ENCODE data around the gene CSAG2.
"Not testable (repeated sequence)": the region's sequence is repeated elsewhere in the genome, so short reads cannot be mapped to it uniquely, and the experiment has no call there.

- TF ChIP-seq, protein P1, sequence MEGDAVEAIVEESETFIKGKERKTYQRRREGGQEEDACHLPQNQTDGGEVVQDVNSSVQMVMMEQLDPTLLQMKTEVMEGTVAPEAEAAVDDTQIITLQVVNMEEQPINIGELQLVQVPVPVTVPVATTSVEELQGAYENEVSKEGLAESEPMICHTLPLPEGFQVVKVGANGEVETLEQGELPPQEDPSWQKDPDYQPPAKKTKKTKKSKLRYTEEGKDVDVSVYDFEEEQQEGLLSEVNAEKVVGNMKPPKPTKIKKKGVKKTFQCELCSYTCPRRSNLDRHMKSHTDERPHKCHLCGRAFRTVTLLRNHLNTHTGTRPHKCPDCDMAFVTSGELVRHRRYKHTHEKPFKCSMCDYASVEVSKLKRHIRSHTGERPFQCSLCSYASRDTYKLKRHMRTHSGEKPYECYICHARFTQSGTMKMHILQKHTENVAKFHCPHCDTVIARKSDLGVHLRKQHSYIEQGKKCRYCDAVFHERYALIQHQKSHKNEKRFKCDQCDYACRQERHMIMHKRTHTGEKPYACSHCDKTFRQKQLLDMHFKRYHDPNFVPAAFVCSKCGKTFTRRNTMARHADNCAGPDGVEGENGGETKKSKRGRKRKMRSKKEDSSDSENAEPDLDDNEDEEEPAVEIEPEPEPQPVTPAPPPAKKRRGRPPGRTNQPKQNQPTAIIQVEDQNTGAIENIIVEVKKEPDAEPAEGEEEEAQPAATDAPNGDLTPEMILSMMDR (IDR thresholded peaks at IDR 0.05): not testable (repeated sequence)
- TF ChIP-seq POLR2A (IDR thresholded peaks at IDR 0.05): not testable (repeated sequence)
Observed at GRCh38 chrX:152697952-152698931, 10.8 kb downstream of the CSAG2 start, which contains the start of gene MAGEA3.

Measured in prostate gland (tissue), 2 donors.